H9 (cell line): ENCODE data around the gene FGD6. TPM values are rescaled to one million over a fixed set of nuclear protein-coding genes. Genes with fewer than 3 reads are reported as not detected.

Source experiments
- DNase-seq: peaks from one replicate; pipeline ENCODE4 v3.0.0-alpha.2; 2017
- H2AFZ ChIP-seq: one replicate; pipeline ENCODE4 v1.6.1; 2013; ENCODE audit warnings: mild to moderate bottlenecking, low read length, control low read depth, moderate library complexity
- H2AK5ac ChIP-seq: 2 replicates; pipeline ENCODE4 v1.6.1; 2013; ENCODE audit warnings: low read length, control low read depth, mixed read lengths; ENCODE audit not compliant: insufficient read length
- H2BK120ac ChIP-seq: one replicate; pipeline ENCODE4 v1.6.1; 2013; ENCODE audit warnings: low read depth, mild to moderate bottlenecking, low read length, control low read depth, inconsistent platforms; ENCODE audit not compliant: poor library complexity, severe bottlenecking
- H2BK12ac ChIP-seq: 2 replicates; pipeline ENCODE4 v1.6.1; 2013; ENCODE audit warnings: low read length, control low read depth, mixed read lengths, low read depth; ENCODE audit not compliant: insufficient read length
- H2BK15ac ChIP-seq: 2 replicates; pipeline ENCODE4 v1.6.1; 2013; ENCODE audit warnings: low read depth, low read length, control low read depth
- H2BK20ac ChIP-seq: one replicate; pipeline ENCODE4 v1.6.1; 2013; ENCODE audit warnings: low read depth, mild to moderate bottlenecking, low read length, control low read depth, inconsistent platforms; ENCODE audit not compliant: poor library complexity, severe bottlenecking
- H2BK5ac ChIP-seq: 2 replicates; pipeline ENCODE4 v1.6.1; 2013; ENCODE audit warnings: low read length, control low read depth, mixed read lengths; ENCODE audit not compliant: insufficient read length
- H3K14ac ChIP-seq: 2 replicates; pipeline ENCODE4 v1.6.1; 2013; ENCODE audit warnings: low read length, control low read depth; ENCODE audit not compliant: insufficient read depth
- H3K18ac ChIP-seq: 2 replicates; pipeline ENCODE4 v1.6.1; 2013; ENCODE audit warnings: low read depth, mild to moderate bottlenecking, mixed read lengths, low read length, control low read depth; ENCODE audit not compliant: insufficient read length
- H3K23ac ChIP-seq: 2 replicates; pipeline ENCODE4 v1.6.1; 2013; ENCODE audit warnings: low read length, control low read depth, mixed read lengths, low read depth; ENCODE audit not compliant: insufficient read length
- H3K23me2 ChIP-seq: 2 replicates; pipeline ENCODE4 v1.6.1; 2013; ENCODE audit warnings: low read depth, mild to moderate bottlenecking, mixed read lengths, low read length, control low read depth; ENCODE audit not compliant: insufficient read length, poor library complexity, severe bottlenecking
- H3K27ac ChIP-seq: 2 replicates; pipeline ENCODE4 v1.5.1; 2013; ENCODE audit warnings: low read length, control low read depth, mixed read lengths, low read depth; ENCODE audit not compliant: insufficient read length
- H3K27me3 ChIP-seq: 2 replicates; pipeline ENCODE4 v1.6.1; 2013; ENCODE audit warnings: low read length, control low read depth, inconsistent platforms; ENCODE audit not compliant: insufficient read depth
- H3K4ac ChIP-seq: 2 replicates; pipeline ENCODE4 v1.6.1; 2013; ENCODE audit warnings: low read depth, mild to moderate bottlenecking, control low read depth, inconsistent platforms, low read length, moderate library complexity
- H3K4me1 ChIP-seq: 2 replicates; pipeline ENCODE4 v1.6.1; 2013; ENCODE audit warnings: low read length, control low read depth, inconsistent platforms; ENCODE audit not compliant: insufficient read depth
- H3K4me2 ChIP-seq: 2 replicates; pipeline ENCODE4 v1.6.1; 2013; ENCODE audit warnings: low read length, control low read depth, mixed read lengths; ENCODE audit not compliant: insufficient read length, insufficient read depth
- H3K56ac ChIP-seq: 2 replicates; pipeline ENCODE4 v1.6.1; 2013; ENCODE audit warnings: low read depth, mild to moderate bottlenecking, mixed read lengths, low read length, control low read depth; ENCODE audit not compliant: insufficient read length
- H3K79me1 ChIP-seq: 2 replicates; pipeline ENCODE4 v1.6.1; 2013; ENCODE audit warnings: low read depth, mild to moderate bottlenecking, moderate library complexity, low read length, control low read depth, inconsistent platforms; ENCODE audit not compliant: insufficient read depth, poor library complexity, severe bottlenecking
- H3K79me2 ChIP-seq: 2 replicates; pipeline ENCODE4 v1.6.1; 2013; ENCODE audit warnings: low read length, control low read depth, inconsistent platforms; ENCODE audit not compliant: insufficient read depth
- H3K9ac ChIP-seq: 2 replicates; pipeline ENCODE4 v1.6.1; 2013; ENCODE audit warnings: low read length, control low read depth, mixed read lengths; ENCODE audit not compliant: insufficient read length; ENCODE audit errors: extremely low read depth
- H3K9me3 ChIP-seq: one replicate; pipeline ENCODE4 v1.6.1; 2013; ENCODE audit warnings: low read depth, low read length, inconsistent platforms; ENCODE audit not compliant: control insufficient read depth
- H3T11ph ChIP-seq: one replicate; pipeline ENCODE4 v1.6.1; 2013; ENCODE audit warnings: mild to moderate bottlenecking, low read length, control low read depth, inconsistent platforms
- H4K20me1 ChIP-seq: one replicate; pipeline ENCODE4 v1.6.1; 2013; ENCODE audit not compliant: control insufficient read depth, insufficient read length, insufficient read depth
- H4K5ac ChIP-seq: 2 replicates; pipeline ENCODE4 v1.6.1; 2013; ENCODE audit warnings: low read depth, mild to moderate bottlenecking, mixed read lengths, low read length, control low read depth; ENCODE audit not compliant: insufficient read length
- H4K8ac ChIP-seq: replicated peaks from 2 replicates; pipeline ENCODE4 v1.6.1; 2013; ENCODE audit warnings: low read length, control low read depth, mixed read lengths, low read depth; ENCODE audit not compliant: insufficient read length
- H4K91ac ChIP-seq: 2 replicates; pipeline ENCODE4 v1.6.1; 2013; ENCODE audit warnings: low read depth, mild to moderate bottlenecking, moderate library complexity, mixed read lengths, low read length, control low read depth; ENCODE audit not compliant: insufficient read length
- H3K27ac Mint-ChIP-seq, 3 experiments: 2 replicates in 2 of 3; 3 replicates in 1 of 3; pipeline ENCODE4 v1.8.0; 2020 to 2021; ENCODE audit warnings: mixed read lengths in 3 of 3, mild to moderate bottlenecking in 1 of 3, moderate library complexity in 1 of 3
- H3K27me3 Mint-ChIP-seq: 2 replicates; pipeline ENCODE4 v1.8.0; 2021; ENCODE audit warnings: low read depth, mild to moderate bottlenecking, moderate library complexity, mixed read lengths
- H3K36me3 Mint-ChIP-seq, 3 experiments: 2 replicates in 2 of 3; 3 replicates in 1 of 3; pipeline ENCODE4 v1.8.0; 2020 to 2021; ENCODE audit warnings: low read depth in 3 of 3, mixed read lengths in 3 of 3; ENCODE audit not compliant: insufficient read depth in 1 of 3
- H3K4me1 Mint-ChIP-seq, 2 experiments: 2 replicates each; pipeline ENCODE4 v1.8.0; 2020; ENCODE audit warnings: mixed read lengths in 2 of 2
- H3K4me3 Mint-ChIP-seq, 2 experiments: 2 replicates in 1 of 2; 3 replicates in 1 of 2; pipeline ENCODE4 v1.8.0; 2020 to 2021; ENCODE audit warnings: mild to moderate bottlenecking in 2 of 2, mixed read lengths in 2 of 2, moderate library complexity in 1 of 2
- H3K9me3 Mint-ChIP-seq, 2 experiments: 2 replicates in 1 of 2; 3 replicates in 1 of 2; pipeline ENCODE4 v1.8.0; 2020; ENCODE audit warnings: mild to moderate bottlenecking in 2 of 2, mixed read lengths in 2 of 2, moderate library complexity in 1 of 2
- CTCF ChIP-seq: fragments of 200-600 bp; sonication (generic); conservative IDR thresholded peaks from 3 replicates; pipeline ENCODE4 v1.8.0; 2021; ENCODE audit warnings: antibody characterized with exemption, mild to moderate bottlenecking
- WGBS: extraction: QIAGEN DNeasy Blood & Tissue Kit; methylation state at CpG from one replicate; pipeline ENCODE4 v1.1.7; 2013; ENCODE audit warnings: missing lambda C conversion rate, low lambda C conversion rate, mixed read lengths; ENCODE audit not compliant: insufficient read length; ENCODE audit errors: extremely low coverage; 5-methylcytosine and 5-hydroxymethylcytosine counted together
- total RNA-seq: library from RNA; stranded (reverse); gene quantifications from 2 replicates; pipeline ENCODE4 v1.2.1, GENCODE V29; 2021

The FGD6 gene
- total RNA-seq, 1 experiment from 2014 or later, result 39.5 TPM

DNA sequence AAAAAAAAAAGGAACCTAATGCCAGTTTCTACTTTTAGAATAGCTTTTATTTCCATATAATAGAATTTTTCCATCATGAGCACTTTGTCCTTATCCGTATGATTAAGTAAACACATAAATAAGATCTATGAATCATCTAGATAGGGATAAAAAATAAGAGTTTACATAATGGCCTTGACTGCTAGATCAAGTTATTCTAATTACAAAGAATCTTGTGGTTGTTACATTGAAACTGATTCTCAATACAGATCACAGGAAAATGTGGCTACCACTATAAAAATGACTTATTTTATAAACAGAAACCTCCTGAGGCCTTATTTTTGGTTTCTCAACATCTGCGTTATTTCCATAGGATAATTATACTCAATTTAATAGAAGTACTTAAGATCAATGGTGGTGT is 179.4 kb downstream of the FGD6 start:
- DNase-seq, result no peak
- H4K20me1 ChIP-seq, result no peaks in the 10 kb centered on the region
- no peak overlapping the region for H2BK20ac ChIP-seq
- H3K14ac ChIP-seq, result no peak overlapping the region
- Mint-ChIP-seq H3K9me3 (no peaks in the 10 kb centered on the region), H3K4me1 (no peaks in the 10 kb centered on the region), H3K27me3 (no peaks in the 10 kb centered on the region), H3K27ac (no peak overlapping the region), H3K36me3 (peaks cover 7 to 46% (median 39%) of the 10 kb centered on the region in 3 experiments; a peak in 5 of 7 replicates), H3K4me3 (no peak overlapping the region)
- H3K4me1 ChIP-seq, result no peaks in the 10 kb centered on the region
- no peak overlapping the region for H4K8ac ChIP-seq
- no peak overlapping the region for H2AFZ ChIP-seq
- no peak overlapping the region for H2BK120ac ChIP-seq
- H3K23me2 ChIP-seq, result no peaks in the 10 kb centered on the region
- no peak overlapping the region for H4K5ac ChIP-seq
- H3K23ac ChIP-seq, result no peak overlapping the region
- no peak overlapping the region for H3K9ac ChIP-seq
- H2AK5ac ChIP-seq, result no peak overlapping the region
- no CpG with 5 or more reads among the region's 2 CpGs for WGBS
- H4K91ac ChIP-seq, result no peak overlapping the region
- H3K56ac ChIP-seq, result no peak overlapping the region
- no peak overlapping the region for H3K4me2 ChIP-seq
- no peak overlapping the region for H3K27ac ChIP-seq
- H3K18ac ChIP-seq, result no peak overlapping the region
- no peaks in the 10 kb centered on the region for H3K9me3 ChIP-seq
- H3T11ph ChIP-seq, result no peak overlapping the region
- H3K4ac ChIP-seq, result no peak overlapping the region
- no peaks in the 10 kb centered on the region for H3K79me2 ChIP-seq
- no peak overlapping the region for H2BK5ac ChIP-seq
- H2BK12ac ChIP-seq, result no peak overlapping the region
- H3K79me1 ChIP-seq, result no peaks in the 10 kb centered on the region
- TF ChIP-seq CTCF, result no peak
- no peaks in the 10 kb centered on the region for H3K27me3 ChIP-seq
- H2BK15ac ChIP-seq, result no peak overlapping the region
